Endothelial cell of umbilical vein (primary cell): Measurements from ENCODE around the gene DENND1A. TPM values are rescaled to one million over a fixed set of nuclear protein-coding genes. Genes with fewer than 3 reads are reported as not detected.

Source experiments
- BruUV-seq: library from RNA; stranded (reverse); fragments of 400-500 nt; replicated peaks from 2 replicates; lab custom pipeline; 2021; lab: Mats Ljungman, UMichigan
- CTCF ChIA-PET: fragments of 300-600, 350-600 bp; sonication (Branson Sonifier 250); formaldehyde crosslinking; loops from one replicate; lab custom pipeline; 2021; ENCODE audit warnings: antibody characterized with exemption, inconsistent platforms; lab: Charles Lee
- POLR2A ChIA-PET: fragments of 300-600, 350-600 bp; sonication (Branson Sonifier 250); formaldehyde crosslinking; loops from one replicate; lab custom pipeline; 2021; ENCODE audit warnings: antibody characterized with exemption, inconsistent platforms; lab: Charles Lee
- DNase-seq: peaks from one replicate; pipeline ENCODE4 v3.0.0-alpha.2; 2011; ENCODE audit warnings: low read depth, low spot score
- FAIRE-seq: peaks from 2 replicates; lab custom pipeline; 2011; peaks lifted over from hg19 to GRCh38; lab: Jason Lieb, UNC
- H2AFZ ChIP-seq: 2 replicates; pipeline ENCODE4 v1.6.0; 2012; ENCODE audit warnings: low read depth, low read length, control low read depth, inconsistent platforms
- H3K27ac ChIP-seq: 2 replicates; pipeline ENCODE4 v1.5.1; 2011; ENCODE audit warnings: low read depth, mild to moderate bottlenecking, control low read depth, low read length, moderate library complexity; ENCODE audit not compliant: insufficient read depth
- H3K27me3 ChIP-seq, 2 experiments: 2 replicates each; pipeline versions ENCODE4 v1.6.0 to v1.6.1; 2011; ENCODE audit warnings: low read length in 2 of 2, mixed read lengths in 1 of 2; ENCODE audit not compliant: control insufficient read depth in 2 of 2, insufficient read depth in 2 of 2
- H3K36me3 ChIP-seq, 2 experiments: 2 replicates in 1 of 2; 3 replicates in 1 of 2; pipeline ENCODE4 v1.5.1; 2011; ENCODE audit warnings: low read length in 2 of 2, mild to moderate bottlenecking in 1 of 2, moderate library complexity in 1 of 2; ENCODE audit not compliant: control insufficient read depth in 2 of 2, insufficient read depth in 2 of 2; ENCODE audit errors: extremely low read depth in 1 of 2
- H3K4me1 ChIP-seq: 3 replicates; pipeline ENCODE4 v1.5.1; 2011; ENCODE audit warnings: mild to moderate bottlenecking, low read length; ENCODE audit not compliant: control insufficient read depth, insufficient read depth; ENCODE audit errors: extremely low read depth
- H3K4me2 ChIP-seq: 2 replicates; pipeline ENCODE4 v1.6.1; 2011; ENCODE audit warnings: low read length, control low read depth, mixed read lengths; ENCODE audit not compliant: insufficient read depth
- H3K4me3 ChIP-seq, 3 experiments: fragments of 200-600 bp in 1 of 3; sonication (generic), shearing (Covaris generic) in 1 of 3; replicated peaks in 1 of 3; 2 replicates each; pipeline ENCODE4 v1.5.1; 2011 to 2016; ENCODE audit warnings: control low read depth in 3 of 3, low read length in 3 of 3, mild to moderate bottlenecking in 2 of 3, inconsistent platforms in 1 of 3, low read depth in 1 of 3, moderate library complexity in 1 of 3; ENCODE audit not compliant: insufficient read depth in 1 of 3
- H3K79me2 ChIP-seq: 2 replicates; pipeline ENCODE4 v1.6.0; 2012; ENCODE audit warnings: low read length, inconsistent platforms; ENCODE audit not compliant: control insufficient read depth, insufficient read depth
- H3K9ac ChIP-seq: replicated peaks from 2 replicates; pipeline ENCODE3; 2011; ENCODE audit warnings: low read length, control low read depth; ENCODE audit not compliant: insufficient read depth; ENCODE audit errors: extremely low read depth
- H3K9me1 ChIP-seq: replicated peaks from 3 replicates; pipeline ENCODE4 v1.6.0; 2011; ENCODE audit warnings: mild to moderate bottlenecking, low read length; ENCODE audit not compliant: control insufficient read depth, insufficient read depth; ENCODE audit errors: extremely low read depth
- H3K9me3 ChIP-seq: replicated peaks from 2 replicates; pipeline ENCODE4 v1.5.1; 2012; ENCODE audit warnings: low read length, inconsistent platforms; ENCODE audit not compliant: control insufficient read depth, insufficient read depth
- H4K20me1 ChIP-seq: replicated peaks from 2 replicates; pipeline ENCODE3; 2011; ENCODE audit warnings: mild to moderate bottlenecking, low read length; ENCODE audit not compliant: control insufficient read depth, insufficient read depth; ENCODE audit errors: extremely low read depth
- EZH2 ChIP-seq: IDR thresholded peaks from 2 replicates; pipeline ENCODE4 v1.6.1; 2012; ENCODE audit warnings: borderline replicate concordance, low read depth, mild to moderate bottlenecking, moderate library complexity, low read length, inconsistent platforms; ENCODE audit not compliant: severe bottlenecking
- FOS ChIP-seq: IDR thresholded peaks from 2 replicates; pipeline ENCODE4 v1.6.1; 2011; ENCODE audit warnings: mild to moderate bottlenecking, low read length, moderate library complexity, borderline replicate concordance; ENCODE audit not compliant: insufficient read depth
- GATA2 ChIP-seq: IDR thresholded peaks from 2 replicates; pipeline ENCODE4 v1.7.0; 2011; ENCODE audit warnings: low read depth, mild to moderate bottlenecking, moderate library complexity, mixed read lengths, low read length; ENCODE audit not compliant: insufficient read length, insufficient read depth
- JUN ChIP-seq: IDR thresholded peaks from 2 replicates; pipeline ENCODE4 v1.6.1; 2011; ENCODE audit warnings: borderline replicate concordance, low read depth; ENCODE audit not compliant: insufficient read length, insufficient read depth
- MAX ChIP-seq: IDR thresholded peaks from 2 replicates; pipeline ENCODE4 v1.6.1; 2011; ENCODE audit not compliant: insufficient read depth, insufficient read length
- MYC ChIP-seq: IDR thresholded peaks from one replicate; pipeline ENCODE4 v1.6.1; 2011; ENCODE audit warnings: mild to moderate bottlenecking, low read depth, low read length
- POLR2A ChIP-seq: IDR thresholded peaks from 2 replicates; pipeline ENCODE4 v1.6.1; 2012; ENCODE audit warnings: low read depth, mild to moderate bottlenecking, control low read depth, low read length
- POLR2AphosphoS5 ChIP-seq: IDR thresholded peaks from 2 replicates; pipeline ENCODE4 v1.6.1; 2012; ENCODE audit warnings: low read depth, mild to moderate bottlenecking, control low read depth, low read length, moderate library complexity; ENCODE audit not compliant: insufficient read depth
- dilution Hi-C: fragments of 300-500 bp; cut with MboI; formaldehyde crosslinking; loops from one replicate; pipeline ENCODE4 v1.15.0; 2019; ENCODE audit warnings: low sequenced_read_pairs; ENCODE audit not compliant: extremely low pct_ligation_motif_present
- intact Hi-C: fragments of 100-400 bp; cut with micrococcal nuclease; formaldehyde crosslinking; loops from one replicate; pipeline ENCODE4 v1.10.0; 2022
- polyA plus RNA-seq, 4 experiments: library from polyadenylated mRNA; depleted of rRNA in 3 of 4; stranded (reverse) in 3 of 4; unstranded in 1 of 4; fragments of >200 nt; gene quantifications; 2 replicates each; pipeline versions ENCODE4 v1.2.1 to v1.2.3, GENCODE V29; 2011 to 2012; ENCODE audit warnings: missing spikeins in 1 of 4
- total RNA-seq: library from RNA; stranded (reverse); gene quantifications from 2 replicates; pipeline ENCODE4 v1.2.3, GENCODE V29; 2021
- TF ChIP-seq, protein P1 (sequence below), 2 donors: IDR thresholded peaks; 1 replicate in 1 of 2; 2 replicates in 1 of 2; pipeline ENCODE4 v1.5.1; 2011; ENCODE audit warnings: low read length in 2 of 2, mild to moderate bottlenecking in 2 of 2, moderate library complexity in 2 of 2, control low read depth in 1 of 2, inconsistent platforms in 1 of 2, low read depth in 1 of 2; ENCODE audit not compliant: insufficient read depth in 1 of 2; ENCODE audit errors: extremely low read depth in 1 of 2

DENND1A gene
- total and polyA plus RNA-seq, 2 donors (not counting 3 experiments of a cell fraction or from before 2014, with no cell fraction given), result 18.5 to 24.5 TPM

DNA sequence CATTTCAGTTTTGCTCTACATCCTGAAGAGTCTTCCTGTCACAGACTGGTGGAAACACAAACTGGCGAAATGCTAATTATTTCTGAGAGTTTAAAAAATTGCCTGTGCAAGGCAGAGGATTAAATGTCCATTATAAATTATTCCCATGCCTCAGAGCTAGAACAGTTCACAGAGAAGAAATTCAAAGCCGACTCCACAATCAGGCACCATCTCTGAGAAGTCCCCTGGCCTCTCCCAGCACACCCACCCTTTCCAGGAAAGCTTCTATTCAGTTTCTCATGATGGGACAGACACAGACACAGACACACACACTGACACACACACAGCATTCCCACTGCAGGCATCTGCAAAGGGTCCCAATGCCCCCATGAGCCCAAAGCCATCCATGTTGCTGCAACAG lies 253.1 kb downstream of the DENND1A start:
- Histone ChIP-seq H3K36me3 (no peaks in the 10 kb centered on the region), H2AFZ (no peak overlapping the region), H3K79me2 (no peaks in the 10 kb centered on the region), H3K27me3 (no peaks in the 10 kb centered on the region), H4K20me1 (no peaks in the 10 kb centered on the region), H3K9ac (no peak overlapping the region), H3K4me1 (no peaks in the 10 kb centered on the region), H3K9me3 (no peaks in the 10 kb centered on the region), H3K9me1 (no peaks in the 10 kb centered on the region), H3K27ac (no peak overlapping the region), H3K4me2 (no peak overlapping the region), H3K4me3 (no peak overlapping the region)
- dilution Hi-C loops, result no loop called here
- intact Hi-C loops, result no loop called here
- FAIRE-seq (no peak), DNase-seq (no peak)
- POLR2A ChIA-PET, result no interaction called here
- CTCF ChIA-PET, result interaction anchor here (1.0 kb wide), 1 partner anchor 10 kb away, joined by 3 read pairs; no protein-coding TSS in a partner anchor
- TF ChIP-seq MYC (no peak), POLR2A (no peak), EZH2 (no peak), JUN (no peak), GATA2 (no peak), FOS (no peak), POLR2AphosphoS5 (no peak), MAX (no peak)
- TF ChIP-seq, protein P1, sequence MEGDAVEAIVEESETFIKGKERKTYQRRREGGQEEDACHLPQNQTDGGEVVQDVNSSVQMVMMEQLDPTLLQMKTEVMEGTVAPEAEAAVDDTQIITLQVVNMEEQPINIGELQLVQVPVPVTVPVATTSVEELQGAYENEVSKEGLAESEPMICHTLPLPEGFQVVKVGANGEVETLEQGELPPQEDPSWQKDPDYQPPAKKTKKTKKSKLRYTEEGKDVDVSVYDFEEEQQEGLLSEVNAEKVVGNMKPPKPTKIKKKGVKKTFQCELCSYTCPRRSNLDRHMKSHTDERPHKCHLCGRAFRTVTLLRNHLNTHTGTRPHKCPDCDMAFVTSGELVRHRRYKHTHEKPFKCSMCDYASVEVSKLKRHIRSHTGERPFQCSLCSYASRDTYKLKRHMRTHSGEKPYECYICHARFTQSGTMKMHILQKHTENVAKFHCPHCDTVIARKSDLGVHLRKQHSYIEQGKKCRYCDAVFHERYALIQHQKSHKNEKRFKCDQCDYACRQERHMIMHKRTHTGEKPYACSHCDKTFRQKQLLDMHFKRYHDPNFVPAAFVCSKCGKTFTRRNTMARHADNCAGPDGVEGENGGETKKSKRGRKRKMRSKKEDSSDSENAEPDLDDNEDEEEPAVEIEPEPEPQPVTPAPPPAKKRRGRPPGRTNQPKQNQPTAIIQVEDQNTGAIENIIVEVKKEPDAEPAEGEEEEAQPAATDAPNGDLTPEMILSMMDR (IDR thresholded peaks at IDR 0.05; ENCODE audit: extremely low read depth in 1 of 2, insufficient read depth in 1 of 2, low read depth in 1 of 2, low read length in 2 of 2), result no peak
- no TSS peak for BruUV-seq
